H9 (cell line): Measurements from ENCODE around the gene ARFGEF2. TPM values are rescaled to one million over a fixed set of nuclear protein-coding genes. Genes with fewer than 3 reads are reported as not detected.

ENCODE experiments used
- DNase-seq: peaks from one replicate; pipeline ENCODE4 v3.0.0-alpha.2; 2017
- H2AFZ ChIP-seq: one replicate; pipeline ENCODE4 v1.6.1; 2013; ENCODE audit warnings: mild to moderate bottlenecking, low read length, control low read depth, moderate library complexity
- H2AK5ac ChIP-seq: 2 replicates; pipeline ENCODE4 v1.6.1; 2013; ENCODE audit warnings: low read length, control low read depth, mixed read lengths; ENCODE audit not compliant: insufficient read length
- H2BK120ac ChIP-seq: one replicate; pipeline ENCODE4 v1.6.1; 2013; ENCODE audit warnings: low read depth, mild to moderate bottlenecking, low read length, control low read depth, inconsistent platforms; ENCODE audit not compliant: poor library complexity, severe bottlenecking
- H2BK12ac ChIP-seq: 2 replicates; pipeline ENCODE4 v1.6.1; 2013; ENCODE audit warnings: low read length, control low read depth, mixed read lengths, low read depth; ENCODE audit not compliant: insufficient read length
- H2BK15ac ChIP-seq: 2 replicates; pipeline ENCODE4 v1.6.1; 2013; ENCODE audit warnings: low read depth, low read length, control low read depth
- H2BK20ac ChIP-seq: one replicate; pipeline ENCODE4 v1.6.1; 2013; ENCODE audit warnings: low read depth, mild to moderate bottlenecking, low read length, control low read depth, inconsistent platforms; ENCODE audit not compliant: poor library complexity, severe bottlenecking
- H2BK5ac ChIP-seq: 2 replicates; pipeline ENCODE4 v1.6.1; 2013; ENCODE audit warnings: low read length, control low read depth, mixed read lengths; ENCODE audit not compliant: insufficient read length
- H3K14ac ChIP-seq: 2 replicates; pipeline ENCODE4 v1.6.1; 2013; ENCODE audit warnings: low read length, control low read depth; ENCODE audit not compliant: insufficient read depth
- H3K18ac ChIP-seq: 2 replicates; pipeline ENCODE4 v1.6.1; 2013; ENCODE audit warnings: low read depth, mild to moderate bottlenecking, mixed read lengths, low read length, control low read depth; ENCODE audit not compliant: insufficient read length
- H3K23ac ChIP-seq: 2 replicates; pipeline ENCODE4 v1.6.1; 2013; ENCODE audit warnings: low read length, control low read depth, mixed read lengths, low read depth; ENCODE audit not compliant: insufficient read length
- H3K23me2 ChIP-seq: 2 replicates; pipeline ENCODE4 v1.6.1; 2013; ENCODE audit warnings: low read depth, mild to moderate bottlenecking, mixed read lengths, low read length, control low read depth; ENCODE audit not compliant: insufficient read length, poor library complexity, severe bottlenecking
- H3K27ac ChIP-seq: 2 replicates; pipeline ENCODE4 v1.5.1; 2013; ENCODE audit warnings: low read length, control low read depth, mixed read lengths, low read depth; ENCODE audit not compliant: insufficient read length
- H3K27me3 ChIP-seq: 2 replicates; pipeline ENCODE4 v1.6.1; 2013; ENCODE audit warnings: low read length, control low read depth, inconsistent platforms; ENCODE audit not compliant: insufficient read depth
- H3K4ac ChIP-seq: 2 replicates; pipeline ENCODE4 v1.6.1; 2013; ENCODE audit warnings: low read depth, mild to moderate bottlenecking, control low read depth, inconsistent platforms, low read length, moderate library complexity
- H3K4me1 ChIP-seq: 2 replicates; pipeline ENCODE4 v1.6.1; 2013; ENCODE audit warnings: low read length, control low read depth, inconsistent platforms; ENCODE audit not compliant: insufficient read depth
- H3K4me2 ChIP-seq: 2 replicates; pipeline ENCODE4 v1.6.1; 2013; ENCODE audit warnings: low read length, control low read depth, mixed read lengths; ENCODE audit not compliant: insufficient read length, insufficient read depth
- H3K56ac ChIP-seq: 2 replicates; pipeline ENCODE4 v1.6.1; 2013; ENCODE audit warnings: low read depth, mild to moderate bottlenecking, mixed read lengths, low read length, control low read depth; ENCODE audit not compliant: insufficient read length
- H3K79me1 ChIP-seq: 2 replicates; pipeline ENCODE4 v1.6.1; 2013; ENCODE audit warnings: low read depth, mild to moderate bottlenecking, moderate library complexity, low read length, control low read depth, inconsistent platforms; ENCODE audit not compliant: insufficient read depth, poor library complexity, severe bottlenecking
- H3K79me2 ChIP-seq: 2 replicates; pipeline ENCODE4 v1.6.1; 2013; ENCODE audit warnings: low read length, control low read depth, inconsistent platforms; ENCODE audit not compliant: insufficient read depth
- H3K9ac ChIP-seq: 2 replicates; pipeline ENCODE4 v1.6.1; 2013; ENCODE audit warnings: low read length, control low read depth, mixed read lengths; ENCODE audit not compliant: insufficient read length; ENCODE audit errors: extremely low read depth
- H3K9me3 ChIP-seq: one replicate; pipeline ENCODE4 v1.6.1; 2013; ENCODE audit warnings: low read depth, low read length, inconsistent platforms; ENCODE audit not compliant: control insufficient read depth
- H3T11ph ChIP-seq: one replicate; pipeline ENCODE4 v1.6.1; 2013; ENCODE audit warnings: mild to moderate bottlenecking, low read length, control low read depth, inconsistent platforms
- H4K20me1 ChIP-seq: one replicate; pipeline ENCODE4 v1.6.1; 2013; ENCODE audit not compliant: control insufficient read depth, insufficient read length, insufficient read depth
- H4K5ac ChIP-seq: 2 replicates; pipeline ENCODE4 v1.6.1; 2013; ENCODE audit warnings: low read depth, mild to moderate bottlenecking, mixed read lengths, low read length, control low read depth; ENCODE audit not compliant: insufficient read length
- H4K8ac ChIP-seq: replicated peaks from 2 replicates; pipeline ENCODE4 v1.6.1; 2013; ENCODE audit warnings: low read length, control low read depth, mixed read lengths, low read depth; ENCODE audit not compliant: insufficient read length
- H4K91ac ChIP-seq: 2 replicates; pipeline ENCODE4 v1.6.1; 2013; ENCODE audit warnings: low read depth, mild to moderate bottlenecking, moderate library complexity, mixed read lengths, low read length, control low read depth; ENCODE audit not compliant: insufficient read length
- H3K27ac Mint-ChIP-seq, 3 experiments: 2 replicates in 2 of 3; 3 replicates in 1 of 3; pipeline ENCODE4 v1.8.0; 2020 to 2021; ENCODE audit warnings: mixed read lengths in 3 of 3, mild to moderate bottlenecking in 1 of 3, moderate library complexity in 1 of 3
- H3K27me3 Mint-ChIP-seq: 2 replicates; pipeline ENCODE4 v1.8.0; 2021; ENCODE audit warnings: low read depth, mild to moderate bottlenecking, moderate library complexity, mixed read lengths
- H3K36me3 Mint-ChIP-seq, 3 experiments: 2 replicates in 2 of 3; 3 replicates in 1 of 3; pipeline ENCODE4 v1.8.0; 2020 to 2021; ENCODE audit warnings: low read depth in 3 of 3, mixed read lengths in 3 of 3; ENCODE audit not compliant: insufficient read depth in 1 of 3
- H3K4me1 Mint-ChIP-seq, 2 experiments: 2 replicates each; pipeline ENCODE4 v1.8.0; 2020; ENCODE audit warnings: mixed read lengths in 2 of 2
- H3K4me3 Mint-ChIP-seq, 2 experiments: 2 replicates in 1 of 2; 3 replicates in 1 of 2; pipeline ENCODE4 v1.8.0; 2020 to 2021; ENCODE audit warnings: mild to moderate bottlenecking in 2 of 2, mixed read lengths in 2 of 2, moderate library complexity in 1 of 2
- H3K9me3 Mint-ChIP-seq, 2 experiments: 2 replicates in 1 of 2; 3 replicates in 1 of 2; pipeline ENCODE4 v1.8.0; 2020; ENCODE audit warnings: mild to moderate bottlenecking in 2 of 2, mixed read lengths in 2 of 2, moderate library complexity in 1 of 2
- WGBS: extraction: QIAGEN DNeasy Blood & Tissue Kit; methylation state at CpG from one replicate; pipeline ENCODE4 v1.1.7; 2013; ENCODE audit warnings: missing lambda C conversion rate, low lambda C conversion rate, mixed read lengths; ENCODE audit not compliant: insufficient read length; ENCODE audit errors: extremely low coverage; 5-methylcytosine and 5-hydroxymethylcytosine counted together
- total RNA-seq: library from RNA; stranded (reverse); gene quantifications from 2 replicates; pipeline ENCODE4 v1.2.1, GENCODE V29; 2021
- TF ChIP-seq, protein P1 (sequence below): fragments of 200-600 bp; sonication (generic); conservative IDR thresholded peaks from 3 replicates; pipeline ENCODE4 v1.8.0; 2021; ENCODE audit warnings: antibody characterized with exemption, mild to moderate bottlenecking

The ARFGEF2 gene
- total RNA-seq, 1 experiment from 2014 or later = 16.6 TPM

GRCh38 chr20:49006446-49006980 is 85.0 kb downstream of the ARFGEF2 start:
- no peak overlapping the region for H2BK12ac ChIP-seq
- DNase-seq = peak; percentile 31
- H3K27ac Mint-ChIP-seq = peak overlapping the region in 2 of 3 experiments; percentile 37 to 77; a peak in 2 of 7 replicates
- H4K8ac ChIP-seq = no peak overlapping the region
- no peaks in the 10 kb centered on the region for H3K27me3 Mint-ChIP-seq
- no peak overlapping the region for H4K91ac ChIP-seq
- H3K79me1 ChIP-seq = no peaks in the 10 kb centered on the region
- no peaks in the 10 kb centered on the region for H3K79me2 ChIP-seq
- no peak overlapping the region for H3K23ac ChIP-seq
- H2BK15ac ChIP-seq = no peak overlapping the region
- H3K18ac ChIP-seq = no peak overlapping the region
- H3K36me3 Mint-ChIP-seq = peaks cover 0 to 43% (median 16%) of the 10 kb centered on the region in 3 experiments; a peak in 6 of 7 replicates
- no peak overlapping the region for H3K9ac ChIP-seq
- H3K4me1 ChIP-seq = no peaks in the 10 kb centered on the region
- H3K4ac ChIP-seq = no peak overlapping the region
- H3K14ac ChIP-seq = no peak overlapping the region
- no peak overlapping the region for H2BK120ac ChIP-seq
- H4K5ac ChIP-seq = no peak overlapping the region
- no peak overlapping the region for H2AFZ ChIP-seq
- no peak overlapping the region for H2BK5ac ChIP-seq
- no CpG with 5 or more reads among the region's 8 CpGs for WGBS
- H4K20me1 ChIP-seq = no peaks in the 10 kb centered on the region
- H3K23me2 ChIP-seq = no peaks in the 10 kb centered on the region
- no peak overlapping the region for H3T11ph ChIP-seq
- no peaks in the 10 kb centered on the region for H3K9me3 ChIP-seq
- no peaks in the 10 kb centered on the region for H3K27me3 ChIP-seq
- TF ChIP-seq, protein P1, sequence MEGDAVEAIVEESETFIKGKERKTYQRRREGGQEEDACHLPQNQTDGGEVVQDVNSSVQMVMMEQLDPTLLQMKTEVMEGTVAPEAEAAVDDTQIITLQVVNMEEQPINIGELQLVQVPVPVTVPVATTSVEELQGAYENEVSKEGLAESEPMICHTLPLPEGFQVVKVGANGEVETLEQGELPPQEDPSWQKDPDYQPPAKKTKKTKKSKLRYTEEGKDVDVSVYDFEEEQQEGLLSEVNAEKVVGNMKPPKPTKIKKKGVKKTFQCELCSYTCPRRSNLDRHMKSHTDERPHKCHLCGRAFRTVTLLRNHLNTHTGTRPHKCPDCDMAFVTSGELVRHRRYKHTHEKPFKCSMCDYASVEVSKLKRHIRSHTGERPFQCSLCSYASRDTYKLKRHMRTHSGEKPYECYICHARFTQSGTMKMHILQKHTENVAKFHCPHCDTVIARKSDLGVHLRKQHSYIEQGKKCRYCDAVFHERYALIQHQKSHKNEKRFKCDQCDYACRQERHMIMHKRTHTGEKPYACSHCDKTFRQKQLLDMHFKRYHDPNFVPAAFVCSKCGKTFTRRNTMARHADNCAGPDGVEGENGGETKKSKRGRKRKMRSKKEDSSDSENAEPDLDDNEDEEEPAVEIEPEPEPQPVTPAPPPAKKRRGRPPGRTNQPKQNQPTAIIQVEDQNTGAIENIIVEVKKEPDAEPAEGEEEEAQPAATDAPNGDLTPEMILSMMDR = no peak
- no peak overlapping the region for H3K4me3 Mint-ChIP-seq
- no peak overlapping the region for H2BK20ac ChIP-seq
- H3K4me1 Mint-ChIP-seq = peaks cover 0 to 6% of the 10 kb centered on the region in 2 experiments; a peak in 2 of 4 replicates
- H2AK5ac ChIP-seq = no peak overlapping the region
- H3K9me3 Mint-ChIP-seq = no peaks in the 10 kb centered on the region
- no peak overlapping the region for H3K27ac ChIP-seq
- H3K56ac ChIP-seq = no peak overlapping the region
- no peak overlapping the region for H3K4me2 ChIP-seq
